B cell (primary cell): ENCODE results near the gene ABCC1. TPM values are rescaled to one million over a fixed set of nuclear protein-coding genes. Genes with fewer than 3 reads are reported as not detected.

ENCODE experiments used
- ATAC-seq: fragments of 200-7000 bp; cut with Tn5 transposase; one replicate; pipeline ENCODE4 v1.10.0; 2021; ENCODE audit warnings: low read depth, mild to moderate bottlenecking, moderate number of reproducible peaks, moderate library complexity
- CTCF ChIA-PET: fragments of 350-600 bp; sonication (Branson Sonifier 250); formaldehyde crosslinking; loops from one replicate; lab custom pipeline; 2021; ENCODE audit warnings: antibody characterized with exemption, inconsistent platforms; lab: Charles Lee
- POLR2A ChIA-PET: fragments of 350-600 bp; sonication (Branson Sonifier 250); formaldehyde crosslinking; loops from one replicate; lab custom pipeline; 2021; ENCODE audit warnings: antibody characterized with exemption; lab: Charles Lee
- DNase-seq: peaks from one replicate; pipeline ENCODE4 v3.0.0; 2013
- H2AFZ ChIP-seq: 2 replicates; pipeline ENCODE4 v1.6.1; 2012; ENCODE audit warnings: mild to moderate bottlenecking, low read depth, low read length; ENCODE audit not compliant: insufficient read depth, poor library complexity, severe bottlenecking
- H3K27ac ChIP-seq, 2 donors: 1 replicate in 1 of 2; 2 replicates in 1 of 2; pipeline ENCODE4 v1.5.1; 2012 to 2013; ENCODE audit warnings: low read length in 2 of 2, mild to moderate bottlenecking in 2 of 2, moderate library complexity in 1 of 2
- H3K27me3 ChIP-seq, 4 experiments: fragments of 200-600 bp in 1 of 4; sonication (generic) in 1 of 4; replicated peaks in 1 of 4; 1 replicate in 2 of 4; 2 replicates in 2 of 4; pipeline versions ENCODE4 v1.6.1 to v1.7.0; 2013 to 2016; ENCODE audit warnings: low read length in 3 of 4, mild to moderate bottlenecking in 2 of 4, mixed read lengths in 1 of 4, moderate library complexity in 1 of 4; ENCODE audit not compliant: insufficient read depth in 4 of 4, control insufficient read depth in 3 of 4; ENCODE audit errors: control extremely low read depth in 1 of 4
- H3K36me3 ChIP-seq, 2 experiments: replicated peaks in 1 of 2; 1 replicate in 1 of 2; 2 replicates in 1 of 2; pipeline versions ENCODE4 v1.6.1 to v1.7.1; 2013; ENCODE audit warnings: low read length in 1 of 2; ENCODE audit not compliant: insufficient read depth in 2 of 2, control insufficient read depth in 1 of 2; ENCODE audit errors: control extremely low read depth in 1 of 2, extremely low read depth in 1 of 2
- H3K4me1 ChIP-seq, 2 donors: fragments of 200-600 bp in 1 of 2; sonication (generic) in 1 of 2; 1 replicate in 1 of 2; 2 replicates in 1 of 2; pipeline versions ENCODE4 v1.5.1 to v1.6.1; 2013 to 2017; ENCODE audit warnings: low read length in 2 of 2; ENCODE audit not compliant: control insufficient read depth in 2 of 2, insufficient read depth in 2 of 2
- H3K4me2 ChIP-seq: replicated peaks from 2 replicates; pipeline ENCODE3; 2012; ENCODE audit warnings: mild to moderate bottlenecking, low read depth, low read length; ENCODE audit not compliant: poor library complexity, severe bottlenecking
- H3K4me3 ChIP-seq, 5 experiments: fragments of 200-600 bp in 1 of 5; sonication (generic) in 1 of 5; 1 replicate in 3 of 5; 2 replicates in 2 of 5; pipeline versions ENCODE4 v1.5.1 to v1.7.0; 2011 to 2016; ENCODE audit warnings: low read length in 4 of 5, mild to moderate bottlenecking in 4 of 5, low read depth in 2 of 5, control low read depth in 1 of 5, moderate library complexity in 1 of 5; ENCODE audit not compliant: insufficient read depth in 1 of 5; ENCODE audit errors: control extremely low read depth in 1 of 5, extremely low read depth in 1 of 5
- H3K79me2 ChIP-seq: fragments of 200-600 bp; sonication (generic); one replicate; pipeline ENCODE4 v1.6.0; 2016; ENCODE audit warnings: low read length; ENCODE audit not compliant: control insufficient read depth, insufficient read depth
- H3K9ac ChIP-seq: fragments of 200-600 bp; sonication (generic); 2 replicates; pipeline ENCODE4 v1.6.1; 2017; ENCODE audit warnings: mild to moderate bottlenecking, low read length, moderate library complexity
- H3K9me3 ChIP-seq, 3 donors: one replicate each; pipeline versions ENCODE4 v1.6.1 to v1.7.1; 2013; ENCODE audit warnings: low read length in 2 of 3; ENCODE audit not compliant: control insufficient read depth in 2 of 3, insufficient read depth in 1 of 3; ENCODE audit errors: control extremely low read depth in 1 of 3
- H4K20me1 ChIP-seq: 2 replicates; pipeline ENCODE4 v1.6.0; 2012; ENCODE audit warnings: mild to moderate bottlenecking, low read length; ENCODE audit not compliant: insufficient read depth, control insufficient read depth, poor library complexity, severe bottlenecking
- H3K27ac Mint-ChIP-seq: one replicate; pipeline ENCODE4 v1.8.0; 2021; ENCODE audit warnings: mixed read lengths
- H3K27me3 Mint-ChIP-seq: one replicate; pipeline ENCODE4 v1.8.0; 2021; ENCODE audit warnings: mixed read lengths
- H3K4me1 Mint-ChIP-seq: one replicate; pipeline ENCODE4 v1.8.0; 2021; ENCODE audit warnings: mixed read lengths
- H3K4me3 Mint-ChIP-seq: one replicate; pipeline ENCODE4 v1.8.0; 2021; ENCODE audit warnings: mixed read lengths
- H3K9me3 Mint-ChIP-seq: one replicate; pipeline ENCODE4 v1.8.0; 2022; ENCODE audit warnings: mixed read lengths; ENCODE audit not compliant: insufficient read depth
- CTCF ChIP-seq: fragments of 200-600 bp; IDR thresholded peaks from one replicate; pipeline ENCODE4 v1.8.0; 2022; ENCODE audit warnings: antibody characterized with exemption, mild to moderate bottlenecking
- EZH2 ChIP-seq: IDR thresholded peaks from 2 replicates; pipeline ENCODE4 v1.6.1; 2012; ENCODE audit warnings: borderline replicate concordance, low read depth, mild to moderate bottlenecking, moderate library complexity, low read length; ENCODE audit not compliant: insufficient read depth, poor library complexity, severe bottlenecking
- WGBS: methylation state at CpG from one replicate; pipeline ENCODE4 v1.1.5; 2013; ENCODE audit warnings: missing lambda C conversion rate; ENCODE audit not compliant: insufficient coverage; 5-methylcytosine and 5-hydroxymethylcytosine counted together
- intact Hi-C: fragments of 100-400 bp; cut with micrococcal nuclease; formaldehyde crosslinking; loops from one replicate; pipeline ENCODE4 v1.10.0; 2022
- polyA plus RNA-seq: library from polyadenylated mRNA; depleted of rRNA; stranded (reverse); fragments of >200 nt; gene quantifications from 2 replicates; pipeline ENCODE4 v1.2.3, GENCODE V29; 2012
- total RNA-seq, 2 donors: library from RNA; stranded (reverse); fragments of 120-200 nt in 1 of 2; gene quantifications; 1 replicate in 1 of 2; 2 replicates in 1 of 2; pipeline versions ENCODE4 v1.2.3 to v1.2.4, GENCODE V29; 2013 to 2022

ABCC1 gene
- total and polyA plus RNA-seq, 2 donors (not counting 1 experiment from before 2014, with no cell fraction given) = 21.8 to 73.0 TPM

GRCh38 chr16:16121185-16121727 lies 171.8 kb downstream of the ABCC1 start:
- DNase-seq = no peak
- 80% methylated on average over 5 of the region's 6 CpGs for WGBS
- TF ChIP-seq CTCF = no peak
- no peak for TF ChIP-seq EZH2
- Histone ChIP-seq H3K36me3 (peaks cover 26 to 80% of the 10 kb centered on the region in 2 experiments), H3K4me3 (no peak overlapping the region), H3K27me3 (no peaks in the 10 kb centered on the region), H4K20me1 (no peaks in the 10 kb centered on the region), H3K9me3 (peaks cover 3 to 44% (median 23%) of the 10 kb centered on the region in 3 donors), H3K4me2 (no peak overlapping the region), H3K79me2 (no peaks in the 10 kb centered on the region), H2AFZ (no peak overlapping the region), H3K4me1 (no peaks in the 10 kb centered on the region), H3K27ac (no peak overlapping the region), H3K9ac (no peak overlapping the region)
- no peaks in the 10 kb centered on the region for H3K4me1 Mint-ChIP-seq
- CTCF ChIA-PET = interaction anchor here (0.9 kb wide), 1 partner anchor 356 kb away, joined by 3 read pairs; no protein-coding TSS in a partner anchor
- no peak overlapping the region for H3K27ac Mint-ChIP-seq
- intact Hi-C loops = no loop called here
- POLR2A ChIA-PET = no interaction called here
- H3K4me3 Mint-ChIP-seq = no peak overlapping the region
- peaks cover 5% of the 10 kb centered on the region for H3K9me3 Mint-ChIP-seq
- ATAC-seq = no peak
- H3K27me3 Mint-ChIP-seq = no peaks in the 10 kb centered on the region

- no peak overlapping the region for H3K4me2 ChIP-seq
- Mint-ChIP-seq H3K4me3 (no peak overlapping the region), H3K9me3 (peaks cover 3% of the 10 kb centered on the region), H3K4me1 (no peaks in the 10 kb centered on the region), H3K27me3 (no peaks in the 10 kb centered on the region), H3K27ac (no peak overlapping the region)
- DNase-seq = no peak
- H3K27me3 ChIP-seq = no peaks in the 10 kb centered on the region
- ChIA-PET CTCF (interaction anchor here (0.7 kb wide), 1 partner anchor 558 kb away, joined by 3 read pairs; no protein-coding TSS in a partner anchor), POLR2A (no interaction called here)
- TF ChIP-seq EZH2 (no peak), CTCF (no peak)
- no peak for ATAC-seq
- no peaks in the 10 kb centered on the region for H3K79me2 ChIP-seq
- peaks cover 3 to 36% (median 20%) of the 10 kb centered on the region in 3 donors for H3K9me3 ChIP-seq
- H3K9ac ChIP-seq = no peak overlapping the region
- H3K27ac ChIP-seq = no peak overlapping the region
- no peak overlapping the region for H3K4me3 ChIP-seq
- intact Hi-C loops = no loop called here
- WGBS = over 99% methylated on average over 10 of the region's 12 CpGs
- H3K36me3 ChIP-seq = peaks cover 24 to 72% of the 10 kb centered on the region in 2 experiments
- no peak overlapping the region for H2AFZ ChIP-seq
- no peaks in the 10 kb centered on the region for H4K20me1 ChIP-seq
- no peaks in the 10 kb centered on the region for H3K4me1 ChIP-seq
These were observed 172.8 kb downstream of the ABCC1 start for GRCh38 chr16:16122264-16122663.
